Nephron (organoid): ENCODE results near the gene BNIP1.

ENCODE experiments used
- H3K27ac Mint-ChIP-seq, 3 experiments: 2 replicates each; pipeline ENCODE4 v1.8.0; 2020; ENCODE audit warnings: mixed read lengths in 3 of 3, mild to moderate bottlenecking in 2 of 3, moderate library complexity in 1 of 3
- H3K27me3 Mint-ChIP-seq: 2 replicates; pipeline ENCODE4 v1.8.0; 2021; ENCODE audit warnings: low read depth, mild to moderate bottlenecking, moderate library complexity, mixed read lengths
- H3K36me3 Mint-ChIP-seq: 2 replicates; pipeline ENCODE4 v1.8.0; 2020; ENCODE audit warnings: low read depth, mixed read lengths
- H3K4me1 Mint-ChIP-seq: 2 replicates; pipeline ENCODE4 v1.8.0; 2020; ENCODE audit warnings: mixed read lengths
- H3K4me3 Mint-ChIP-seq, 3 experiments: 2 replicates each; pipeline ENCODE4 v1.8.0; 2020; ENCODE audit warnings: mild to moderate bottlenecking in 3 of 3, mixed read lengths in 3 of 3, moderate library complexity in 2 of 3
- H3K9me3 Mint-ChIP-seq: 2 replicates; pipeline ENCODE4 v1.8.0; 2020; ENCODE audit warnings: mixed read lengths
- CTCF ChIP-seq, 3 experiments: fragments of 200-600 bp; sonication (generic); IDR thresholded peaks; one replicate each; pipeline ENCODE4 v1.5.0; 2021; ENCODE audit warnings: antibody characterized with exemption in 3 of 3; ENCODE audit not compliant: unreplicated experiment in 3 of 3

Gene BNIP1

GRCh38 chr5:173188280-173188679 is 43.9 kb downstream of the BNIP1 start:
- no peak for TF ChIP-seq CTCF (IDR thresholded peaks at IDR 0.05; ENCODE audit: unreplicated experiment in 3 of 3)
- no peaks in the 10 kb centered on the region for H3K9me3 Mint-ChIP-seq
- H3K4me3 Mint-ChIP-seq, result no peak overlapping the region
- no peaks in the 10 kb centered on the region for H3K4me1 Mint-ChIP-seq
- H3K27me3 Mint-ChIP-seq, result peaks cover 5% of the 10 kb centered on the region
- no peaks in the 10 kb centered on the region for H3K36me3 Mint-ChIP-seq
- H3K27ac Mint-ChIP-seq, result no peak overlapping the region

DNA sequence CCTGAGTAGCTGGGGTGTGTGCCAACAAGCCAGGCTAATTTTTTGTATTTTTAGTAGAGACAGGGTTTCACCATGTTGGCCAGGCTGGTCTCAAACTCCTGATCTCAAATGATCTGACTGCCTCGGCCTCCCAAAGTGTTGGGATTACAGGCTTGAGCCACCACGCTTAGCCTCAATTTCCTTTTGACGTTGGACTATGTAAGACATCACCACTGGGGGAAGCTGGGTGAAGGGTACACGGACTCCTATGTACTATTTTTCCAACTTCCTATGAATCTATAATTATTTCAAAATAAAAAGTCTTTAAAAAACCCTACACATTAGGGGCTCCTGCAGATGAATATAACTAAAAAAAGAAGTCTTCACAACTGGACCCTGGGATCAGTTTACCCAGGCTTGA is 46.7 kb downstream of the BNIP1 start:
- TF ChIP-seq CTCF (IDR thresholded peaks at IDR 0.05; ENCODE audit: unreplicated experiment in 3 of 3), result no peak
- peaks cover 12% of the 10 kb centered on the region for H3K27me3 Mint-ChIP-seq
- H3K36me3 Mint-ChIP-seq, result no peaks in the 10 kb centered on the region
- no peak overlapping the region for H3K4me3 Mint-ChIP-seq
- H3K27ac Mint-ChIP-seq, result no peak overlapping the region
- H3K9me3 Mint-ChIP-seq, result no peaks in the 10 kb centered on the region
- H3K4me1 Mint-ChIP-seq, result no peaks in the 10 kb centered on the region

- no peaks in the 10 kb centered on the region for H3K4me1 Mint-ChIP-seq
- no peak for TF ChIP-seq CTCF (IDR thresholded peaks at IDR 0.05; ENCODE audit: unreplicated experiment in 3 of 3)
- peaks cover 16% of the 10 kb centered on the region for H3K27me3 Mint-ChIP-seq
- no peaks in the 10 kb centered on the region for H3K36me3 Mint-ChIP-seq
- no peaks in the 10 kb centered on the region for H3K9me3 Mint-ChIP-seq
- H3K27ac Mint-ChIP-seq, result no peak overlapping the region
- H3K4me3 Mint-ChIP-seq, result no peak overlapping the region
Observed at GRCh38 chr5:173191561-173191960, 47.2 kb downstream of the BNIP1 start.

DNA sequence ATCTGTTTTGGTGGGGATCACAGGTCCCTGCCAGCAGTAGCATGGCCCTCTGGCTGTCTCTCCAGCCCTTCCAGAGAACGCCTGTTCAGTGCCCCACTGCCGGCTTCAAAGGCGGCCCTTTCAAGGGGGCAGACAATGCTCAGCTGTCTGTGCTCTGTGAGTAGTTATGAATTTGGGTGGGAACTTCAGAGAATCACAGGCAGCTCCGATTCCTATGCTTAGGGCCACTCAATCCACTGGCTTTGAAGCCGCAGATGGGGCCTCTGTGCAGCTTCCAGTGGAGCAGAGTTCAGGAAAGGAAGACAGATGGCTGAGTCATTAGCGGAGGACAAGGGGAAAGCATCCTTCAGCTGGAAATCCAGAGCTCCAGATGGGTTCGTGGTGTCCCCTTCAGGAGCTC is 48.2 kb downstream of the BNIP1 start:
- Mint-ChIP-seq H3K27me3 (peaks cover 25% of the 10 kb centered on the region), H3K4me3 (no peak overlapping the region), H3K27ac (no peak overlapping the region), H3K36me3 (no peaks in the 10 kb centered on the region), H3K9me3 (no peaks in the 10 kb centered on the region), H3K4me1 (no peaks in the 10 kb centered on the region)
- TF ChIP-seq CTCF (IDR thresholded peaks at IDR 0.05; ENCODE audit: unreplicated experiment in 3 of 3), result no peak

- TF ChIP-seq CTCF (IDR thresholded peaks at IDR 0.05; ENCODE audit: unreplicated experiment in 3 of 3), result no peak
- Mint-ChIP-seq H3K27ac (no peak overlapping the region), H3K4me1 (no peaks in the 10 kb centered on the region), H3K4me3 (no peak overlapping the region), H3K36me3 (no peaks in the 10 kb centered on the region), H3K9me3 (peaks cover 11% of the 10 kb centered on the region), H3K27me3 (peaks cover 36% of the 10 kb centered on the region)
Observed at GRCh38 chr5:173196133-173196952, 52.0 kb downstream of the BNIP1 start.

DNA sequence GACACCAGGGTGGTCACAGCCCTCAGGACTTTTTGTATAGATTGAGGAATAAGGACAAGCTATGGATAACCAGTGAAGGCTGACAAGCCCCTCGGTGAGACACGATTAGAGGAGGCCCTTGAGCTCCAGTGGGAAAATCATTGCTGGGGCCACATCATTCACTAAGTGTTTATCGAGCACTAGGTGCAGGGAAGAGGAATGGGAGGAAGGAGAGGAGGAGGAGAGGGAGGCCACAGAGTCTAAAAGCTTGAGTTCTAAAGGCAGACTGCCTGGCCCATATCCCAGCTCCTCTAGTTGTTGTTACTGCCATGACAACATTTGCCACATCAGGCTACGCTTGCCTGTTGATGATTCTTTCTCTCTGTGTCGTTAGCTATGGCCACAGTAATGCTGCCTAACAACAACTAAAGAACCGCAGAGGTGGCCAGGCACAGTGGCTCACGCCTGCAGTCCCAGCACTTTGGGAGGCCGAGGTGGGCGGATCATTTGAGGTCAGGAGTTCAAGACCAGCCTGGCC is 53.1 kb downstream of the BNIP1 start:
- Mint-ChIP-seq H3K4me3 (no peak overlapping the region), H3K27ac (no peak overlapping the region), H3K9me3 (peaks cover 11% of the 10 kb centered on the region), H3K36me3 (no peaks in the 10 kb centered on the region), H3K27me3 (peaks cover 47% of the 10 kb centered on the region), H3K4me1 (no peaks in the 10 kb centered on the region)
- no peak for TF ChIP-seq CTCF (IDR thresholded peaks at IDR 0.05; ENCODE audit: unreplicated experiment in 3 of 3)
